ENCODE measurements around the gene YAE1. TPM values are rescaled to one million over a fixed set of nuclear protein-coding genes. Genes with fewer than 3 reads are reported as not detected.

The YAE1 gene
- total RNA-seq, 1 donor from 2014 or later, result 37.2 TPM

DNA sequence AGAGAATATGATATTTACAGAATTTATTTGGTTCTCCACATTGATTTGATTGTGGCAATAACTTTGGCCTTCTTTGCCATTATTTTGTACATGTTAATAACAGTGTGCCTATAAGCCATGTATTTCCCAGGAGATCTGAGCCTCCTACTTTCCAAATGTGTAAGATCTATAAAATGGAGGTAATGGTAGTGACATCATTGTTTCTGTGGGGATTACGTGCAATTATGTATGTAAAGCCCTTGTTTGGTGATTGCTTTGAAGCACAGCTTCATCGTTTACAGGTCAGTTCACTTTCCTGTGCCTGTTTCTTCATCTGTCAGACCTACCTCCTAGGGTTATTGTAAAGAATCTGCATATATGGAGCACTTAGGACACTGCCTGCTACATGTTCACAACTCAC is 17.3 kb downstream of the YAE1 start:
- Mint-ChIP-seq H3K27ac (no peak overlapping the region), H3K4me1 (ENCODE audit: unreplicated experiment) (peaks cover 17% of the 10 kb centered on the region), H3K27me3 (no peaks in the 10 kb centered on the region), H3K9me3 (no peaks in the 10 kb centered on the region), H3K4me3 (no peak overlapping the region), H3K36me3 (no peaks in the 10 kb centered on the region)
- DNase-seq (ENCODE audit: extremely low spot score, unreplicated experiment), result no peak
- TF ChIP-seq, protein P1, sequence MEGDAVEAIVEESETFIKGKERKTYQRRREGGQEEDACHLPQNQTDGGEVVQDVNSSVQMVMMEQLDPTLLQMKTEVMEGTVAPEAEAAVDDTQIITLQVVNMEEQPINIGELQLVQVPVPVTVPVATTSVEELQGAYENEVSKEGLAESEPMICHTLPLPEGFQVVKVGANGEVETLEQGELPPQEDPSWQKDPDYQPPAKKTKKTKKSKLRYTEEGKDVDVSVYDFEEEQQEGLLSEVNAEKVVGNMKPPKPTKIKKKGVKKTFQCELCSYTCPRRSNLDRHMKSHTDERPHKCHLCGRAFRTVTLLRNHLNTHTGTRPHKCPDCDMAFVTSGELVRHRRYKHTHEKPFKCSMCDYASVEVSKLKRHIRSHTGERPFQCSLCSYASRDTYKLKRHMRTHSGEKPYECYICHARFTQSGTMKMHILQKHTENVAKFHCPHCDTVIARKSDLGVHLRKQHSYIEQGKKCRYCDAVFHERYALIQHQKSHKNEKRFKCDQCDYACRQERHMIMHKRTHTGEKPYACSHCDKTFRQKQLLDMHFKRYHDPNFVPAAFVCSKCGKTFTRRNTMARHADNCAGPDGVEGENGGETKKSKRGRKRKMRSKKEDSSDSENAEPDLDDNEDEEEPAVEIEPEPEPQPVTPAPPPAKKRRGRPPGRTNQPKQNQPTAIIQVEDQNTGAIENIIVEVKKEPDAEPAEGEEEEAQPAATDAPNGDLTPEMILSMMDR (conservative IDR thresholded peaks at IDR 0.05), result no peak

DNA sequence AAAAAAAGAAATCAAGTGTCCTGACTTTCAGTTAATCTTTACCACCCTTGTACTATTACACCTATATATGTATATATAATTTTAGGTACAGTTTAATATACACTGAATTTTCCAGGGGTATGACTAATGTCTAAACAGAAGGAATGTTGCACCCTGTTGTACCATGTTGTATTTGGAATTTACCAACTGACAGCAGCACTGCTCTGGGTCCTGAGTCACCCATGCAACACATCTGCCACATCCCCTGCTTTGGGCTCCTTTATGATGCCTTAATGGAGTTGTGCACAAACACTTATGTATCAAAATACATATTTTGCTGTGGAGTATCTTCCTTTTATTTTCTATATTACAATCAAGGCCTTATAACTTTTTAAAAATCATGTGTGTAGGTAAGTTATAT is 21.2 kb downstream of the YAE1 start:
- Mint-ChIP-seq H3K36me3 (no peaks in the 10 kb centered on the region), H3K27me3 (no peaks in the 10 kb centered on the region), H3K4me1 (ENCODE audit: unreplicated experiment) (peaks cover 12% of the 10 kb centered on the region), H3K27ac (no peak overlapping the region), H3K4me3 (no peak overlapping the region), H3K9me3 (no peaks in the 10 kb centered on the region)
- TF ChIP-seq, protein P1 (conservative IDR thresholded peaks at IDR 0.05), result no peak
- no peak for DNase-seq (ENCODE audit: extremely low spot score, unreplicated experiment)

- no peak overlapping the region for H3K4me3 Mint-ChIP-seq
- TF ChIP-seq, protein P1 (conservative IDR thresholded peaks at IDR 0.05), result no peak
- no peak overlapping the region for H3K27ac Mint-ChIP-seq
- H3K36me3 Mint-ChIP-seq, result no peaks in the 10 kb centered on the region
- H3K27me3 Mint-ChIP-seq, result no peaks in the 10 kb centered on the region
- H3K4me1 Mint-ChIP-seq (ENCODE audit: unreplicated experiment), result peaks cover 9% of the 10 kb centered on the region
- DNase-seq (ENCODE audit: extremely low spot score, unreplicated experiment), result no peak
- no peaks in the 10 kb centered on the region for H3K9me3 Mint-ChIP-seq
Measured at GRCh38 chr7:39588416-39588815, 22.2 kb downstream of the YAE1 start.

DNA sequence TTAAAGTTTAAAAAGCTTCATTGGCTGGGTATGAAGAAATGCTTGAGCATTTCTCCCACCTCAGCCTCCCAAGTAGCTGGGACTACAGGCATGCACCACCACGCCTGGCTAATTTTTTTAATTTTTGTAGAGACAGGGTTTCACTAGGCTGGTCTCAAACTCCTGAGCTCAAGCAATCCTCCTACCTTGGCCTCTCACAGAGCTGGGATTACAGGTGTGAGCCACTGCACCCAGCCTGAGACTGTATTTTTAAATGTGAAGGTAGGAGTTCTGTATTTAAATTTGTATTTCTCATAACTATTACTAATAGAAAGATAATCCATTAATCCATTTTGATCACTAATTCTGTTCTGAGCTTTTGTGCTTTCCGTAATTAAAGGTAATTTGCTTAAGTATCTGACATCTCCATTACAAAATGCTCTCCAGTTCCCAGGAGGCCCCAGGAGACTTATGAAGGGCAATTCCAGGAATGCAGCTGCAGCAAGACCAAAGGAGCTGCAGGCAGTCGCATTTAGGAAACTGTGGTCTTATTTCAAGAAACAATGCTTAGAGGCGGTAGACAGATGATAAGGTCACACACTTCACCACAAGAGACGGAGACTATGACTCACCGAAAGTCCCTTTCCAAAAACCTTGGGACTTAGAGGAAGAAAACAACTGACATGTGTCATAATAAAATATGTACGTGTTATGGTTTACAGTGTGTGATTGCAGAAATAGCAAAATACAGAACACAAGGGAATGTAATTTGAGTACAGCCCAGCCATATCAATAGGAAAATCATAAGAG is 23.3 kb downstream of the YAE1 start:
- no peak for DNase-seq (ENCODE audit: extremely low spot score, unreplicated experiment)
- TF ChIP-seq, protein P1 (conservative IDR thresholded peaks at IDR 0.05), result no peak
- Mint-ChIP-seq H3K9me3 (no peaks in the 10 kb centered on the region), H3K27me3 (no peaks in the 10 kb centered on the region), H3K36me3 (no peaks in the 10 kb centered on the region), H3K4me3 (no peak overlapping the region), H3K27ac (no peak overlapping the region), H3K4me1 (ENCODE audit: unreplicated experiment) (peaks cover 5% of the 10 kb centered on the region)

GRCh38 chr7:39592586-39592985 is 26.4 kb downstream of the YAE1 start:
- Mint-ChIP-seq H3K9me3 (no peaks in the 10 kb centered on the region), H3K27ac (no peak overlapping the region), H3K4me1 (ENCODE audit: unreplicated experiment) (peaks cover 5% of the 10 kb centered on the region), H3K4me3 (no peak overlapping the region), H3K36me3 (no peaks in the 10 kb centered on the region), H3K27me3 (no peaks in the 10 kb centered on the region)
- TF ChIP-seq, protein P1 (conservative IDR thresholded peaks at IDR 0.05), result no peak
- no peak for DNase-seq (ENCODE audit: extremely low spot score, unreplicated experiment)

All from type B pancreatic cell (in vitro differentiated cells).